A549 (cell line): ENCODE measurements around the gene PLCD3. TPM values are rescaled to one million over a fixed set of nuclear protein-coding genes. Genes with fewer than 3 reads are reported as not detected.

ENCODE experiments used
- ATAC-seq, 2 experiments: fragments of 200-7000 bp in 1 of 2; fragments of >200 bp in 1 of 2; cut with Nextera tagmentation in 1 of 2; cut with Tn5 transposase in 1 of 2; 3 replicates each; pipeline versions ENCODE4 v1.8.0 to v1.9.1; 2018 to 2020; ENCODE audit warnings: mild to moderate bottlenecking in 1 of 2, moderate library complexity in 1 of 2
- CTCF ChIA-PET: fragments of 300-600 bp; sonication (Branson Sonifier 250); formaldehyde crosslinking; extraction: SDS; loops from one replicate; lab custom pipeline; 2021; ENCODE audit warnings: antibody characterized with exemption, inconsistent platforms; lab: Yijun Ruan, JAX
- POLR2A ChIA-PET: fragments of 350-600 bp; formaldehyde crosslinking; extraction: SDS; loops from one replicate; lab custom pipeline; 2021; ENCODE audit warnings: antibody characterized with exemption, inconsistent platforms; lab: Yijun Ruan, JAX
- DNase-seq, 2 experiments: peaks; one replicate each; pipeline versions ENCODE4 v3.0.0 to v3.0.0-alpha.2; 2011 to 2016; ENCODE audit warnings: low read depth in 1 of 2, low spot score in 1 of 2
- FAIRE-seq: peaks from 2 replicates; lab custom pipeline; 2011; peaks lifted over from hg19 to GRCh38; lab: Jason Lieb, UNC
- H3K27ac ChIP-seq, 2 experiments: fragments of >200 bp; sonication (Bioruptor Twin); formaldehyde crosslinking; 3 replicates each; pipeline ENCODE4 v1.5.1; 2016 to 2017
- H3K4me1 ChIP-seq: fragments of >200 bp; sonication (Bioruptor Twin); formaldehyde crosslinking; 3 replicates; pipeline ENCODE4 v1.6.1; 2016
- H3K4me2 ChIP-seq: fragments of >200 bp; sonication (Bioruptor Twin); formaldehyde crosslinking; 3 replicates; pipeline ENCODE4 v1.6.1; 2016
- H3K4me3 ChIP-seq: fragments of >200 bp; sonication (Bioruptor Twin); formaldehyde crosslinking; 3 replicates; pipeline ENCODE4 v1.5.1; 2016
- H3K9me3 ChIP-seq: fragments of >200 bp; sonication (Bioruptor Twin); formaldehyde crosslinking; 3 replicates; pipeline ENCODE4 v1.6.1; 2016
- BHLHE40 ChIP-seq: IDR thresholded peaks from 2 replicates; pipeline ENCODE4 v1.6.1; 2012; ENCODE audit warnings: low read depth, low read length, inconsistent platforms
- CBX8 ChIP-seq: fragments of 200-600 bp; sonication (generic); IDR thresholded peaks from 2 replicates; pipeline ENCODE4 v1.6.1; 2016
- CEBPB ChIP-seq, 2 experiments: fragments of >200 bp in 1 of 2; sonication (Bioruptor Twin) in 1 of 2; formaldehyde crosslinking in 1 of 2; IDR thresholded peaks; 2 replicates each; pipeline ENCODE4 v1.6.1; 2012 to 2016
- CHD2 ChIP-seq: fragments of 150-350 bp; IDR thresholded peaks from 2 replicates; pipeline ENCODE4 v1.6.1; 2014; ENCODE audit warnings: low read length; ENCODE audit not compliant: partially characterized antibody
- CHD4 ChIP-seq: fragments of 200-600 bp; sonication (generic); IDR thresholded peaks from 2 replicates; pipeline ENCODE4 v1.6.1; 2016; ENCODE audit warnings: antibody characterized with exemption, mild to moderate bottlenecking, borderline replicate concordance
- ESRRA ChIP-seq: fragments of 150-350 bp; IDR thresholded peaks from 2 replicates; pipeline ENCODE4 v1.6.1; 2014; ENCODE audit warnings: mild to moderate bottlenecking, low read length, borderline replicate concordance
- FOSL2 ChIP-seq, 2 experiments: fragments of 450-650 bp in 1 of 2; fragments of >200 bp in 1 of 2; sonication (Bioruptor Twin) in 1 of 2; formaldehyde crosslinking; IDR thresholded peaks; 2 replicates each; pipeline versions ENCODE4 v1.5.0 to v1.6.1; 2016 to 2020; ENCODE audit warnings: mild to moderate bottlenecking in 1 of 2, moderate library complexity in 1 of 2
- GATA3 ChIP-seq: IDR thresholded peaks from 2 replicates; pipeline ENCODE4 v1.6.1; 2012; ENCODE audit warnings: borderline replicate concordance
- HOXB5 ChIP-seq: fragments of 250-450 bp; sonication (Bioruptor Pico); IDR thresholded peaks from 2 replicates; pipeline ENCODE4 v1.5.0; 2020; ENCODE audit warnings: mild to moderate bottlenecking, moderate library complexity
- POLR2A ChIP-seq: IDR thresholded peaks from 2 replicates; pipeline ENCODE4 v1.6.1; 2012; ENCODE audit warnings: mild to moderate bottlenecking, low read length
- RARB ChIP-seq: fragments of 250-450 bp; sonication (Bioruptor Pico); IDR thresholded peaks from 2 replicates; pipeline ENCODE4 v1.8.0; 2021; ENCODE audit warnings: mild to moderate bottlenecking, moderate library complexity
- RFX5 ChIP-seq: fragments of 450-650 bp; IDR thresholded peaks from 2 replicates; pipeline ENCODE4 v1.7.1; 2014; ENCODE audit warnings: antibody characterized with exemption, mild to moderate bottlenecking, moderate library complexity
- SREBF2 ChIP-seq: fragments of 450-650 bp; IDR thresholded peaks from 2 replicates; pipeline ENCODE4 v1.6.1; 2014; ENCODE audit warnings: mild to moderate bottlenecking, moderate library complexity
- TFCP2L1 ChIP-seq: fragments of 250-450 bp; sonication (Bioruptor Pico); IDR thresholded peaks from 2 replicates; pipeline ENCODE4 v1.5.0; 2021; ENCODE audit warnings: mild to moderate bottlenecking
- TP53 ChIP-seq: fragments of 250-450 bp; sonication (Bioruptor Pico); IDR thresholded peaks from 2 replicates; pipeline ENCODE4 v1.5.0; 2021; ENCODE audit warnings: mild to moderate bottlenecking, moderate library complexity
- ZFP36 ChIP-seq: fragments of 450-650 bp; IDR thresholded peaks from 2 replicates; pipeline ENCODE4 v1.6.1; 2014; ENCODE audit warnings: borderline replicate concordance; ENCODE audit not compliant: partially characterized antibody
- ZSCAN20 ChIP-seq: fragments of 250-450 bp; sonication (Bioruptor Pico); IDR thresholded peaks from 2 replicates; pipeline ENCODE4 v1.8.0; 2022; ENCODE audit warnings: mild to moderate bottlenecking, moderate library complexity
- WGBS: methylation state at CpG from one replicate; pipeline ENCODE4 v1.1.6; 2017; ENCODE audit errors: missing lambda C conversion rate; 5-methylcytosine and 5-hydroxymethylcytosine counted together
- polyA plus RNA-seq, 4 experiments: library from polyadenylated mRNA; depleted of rRNA in 3 of 4; stranded (reverse); fragments of >200 nt; fragmentation: RNase III in 1 of 4; extraction: RNeasy Plus Mini Kit Qiagen cat#74134 plus additional on column Dnase treatment in 1 of 4; gene quantifications; 2 replicates in 3 of 4; 3 replicates in 1 of 4; pipeline ENCODE4 v1.2.3, GENCODE V29; 2011 to 2017
- TF ChIP-seq, protein P1 (sequence below): fragments of 200-600 bp; sonication (generic); IDR thresholded peaks from 2 replicates; pipeline ENCODE4 v1.6.1; 2016; ENCODE audit warnings: antibody characterized with exemption, mild to moderate bottlenecking, moderate library complexity
- TF ChIP-seq, protein P2 (sequence below): fragments of >200 bp; sonication (Bioruptor Twin); formaldehyde crosslinking; IDR thresholded peaks from 3 replicates; pipeline ENCODE4 v1.6.1; 2016
- TF ChIP-seq, protein P3 (sequence below): IDR thresholded peaks from 2 replicates; pipeline ENCODE4 v1.6.1; 2012
- TF ChIP-seq, protein P4 (sequence below): fragments of 450-650 bp; IDR thresholded peaks from 2 replicates; pipeline ENCODE4 v1.6.1; 2014; ENCODE audit warnings: antibody characterized with exemption
- TF ChIP-seq, protein P5 (sequence below): fragments of 250-450 bp; sonication (Bioruptor Pico); IDR thresholded peaks from 2 replicates; pipeline ENCODE4 v1.5.0; 2021; ENCODE audit warnings: mild to moderate bottlenecking, moderate library complexity, borderline replicate concordance

PLCD3 gene
- polyA plus RNA-seq, 2 of the 4 experiments (the other 2 are of a cell fraction) = 56.6 to 105 TPM

DNA sequence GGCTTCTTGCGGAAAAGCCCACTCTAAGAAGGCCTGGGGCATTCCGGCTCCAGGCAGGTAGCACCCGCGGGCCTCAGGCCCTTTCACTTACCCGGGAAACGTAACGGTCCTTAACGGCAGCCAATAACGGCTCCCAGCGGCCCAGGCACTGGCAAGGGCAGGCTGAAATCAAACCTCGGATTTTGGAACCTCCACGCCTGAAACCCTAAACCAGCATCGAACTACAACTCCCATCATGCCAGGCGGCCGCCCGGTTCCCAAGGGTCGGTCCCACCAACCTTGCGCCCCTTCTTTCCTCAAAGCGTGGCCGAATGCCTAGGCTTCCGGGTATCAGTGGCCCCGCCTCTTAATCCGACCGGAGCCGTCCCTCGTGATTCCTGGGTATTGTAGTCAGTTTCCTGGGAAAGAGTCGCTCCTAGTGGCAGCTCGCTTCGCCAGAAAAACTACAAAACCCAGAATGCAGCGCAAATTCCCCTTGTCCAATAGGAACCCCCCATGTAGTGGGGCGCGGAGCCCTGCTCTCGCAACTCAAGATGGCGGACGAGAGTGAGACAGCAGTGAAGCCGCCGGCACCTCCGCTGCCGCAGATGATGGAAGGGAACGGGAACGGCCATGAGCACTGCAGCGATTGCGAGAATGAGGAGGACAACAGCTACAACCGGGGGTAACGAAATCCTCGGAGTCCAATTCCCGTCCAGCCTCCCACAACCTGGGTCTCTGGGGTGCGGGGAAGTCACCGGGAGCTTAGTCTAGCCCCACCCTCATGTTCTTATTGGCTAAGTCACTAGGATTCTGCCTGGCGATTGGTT, 71.3 kb downstream of the PLCD3 start, which contains the start of gene NMT1 (continued):
- TF ChIP-seq, protein P1, sequence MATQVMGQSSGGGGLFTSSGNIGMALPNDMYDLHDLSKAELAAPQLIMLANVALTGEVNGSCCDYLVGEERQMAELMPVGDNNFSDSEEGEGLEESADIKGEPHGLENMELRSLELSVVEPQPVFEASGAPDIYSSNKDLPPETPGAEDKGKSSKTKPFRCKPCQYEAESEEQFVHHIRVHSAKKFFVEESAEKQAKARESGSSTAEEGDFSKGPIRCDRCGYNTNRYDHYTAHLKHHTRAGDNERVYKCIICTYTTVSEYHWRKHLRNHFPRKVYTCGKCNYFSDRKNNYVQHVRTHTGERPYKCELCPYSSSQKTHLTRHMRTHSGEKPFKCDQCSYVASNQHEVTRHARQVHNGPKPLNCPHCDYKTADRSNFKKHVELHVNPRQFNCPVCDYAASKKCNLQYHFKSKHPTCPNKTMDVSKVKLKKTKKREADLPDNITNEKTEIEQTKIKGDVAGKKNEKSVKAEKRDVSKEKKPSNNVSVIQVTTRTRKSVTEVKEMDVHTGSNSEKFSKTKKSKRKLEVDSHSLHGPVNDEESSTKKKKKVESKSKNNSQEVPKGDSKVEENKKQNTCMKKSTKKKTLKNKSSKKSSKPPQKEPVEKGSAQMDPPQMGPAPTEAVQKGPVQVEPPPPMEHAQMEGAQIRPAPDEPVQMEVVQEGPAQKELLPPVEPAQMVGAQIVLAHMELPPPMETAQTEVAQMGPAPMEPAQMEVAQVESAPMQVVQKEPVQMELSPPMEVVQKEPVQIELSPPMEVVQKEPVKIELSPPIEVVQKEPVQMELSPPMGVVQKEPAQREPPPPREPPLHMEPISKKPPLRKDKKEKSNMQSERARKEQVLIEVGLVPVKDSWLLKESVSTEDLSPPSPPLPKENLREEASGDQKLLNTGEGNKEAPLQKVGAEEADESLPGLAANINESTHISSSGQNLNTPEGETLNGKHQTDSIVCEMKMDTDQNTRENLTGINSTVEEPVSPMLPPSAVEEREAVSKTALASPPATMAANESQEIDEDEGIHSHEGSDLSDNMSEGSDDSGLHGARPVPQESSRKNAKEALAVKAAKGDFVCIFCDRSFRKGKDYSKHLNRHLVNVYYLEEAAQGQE = peak; percentile 69
- TF ChIP-seq, protein P2, sequence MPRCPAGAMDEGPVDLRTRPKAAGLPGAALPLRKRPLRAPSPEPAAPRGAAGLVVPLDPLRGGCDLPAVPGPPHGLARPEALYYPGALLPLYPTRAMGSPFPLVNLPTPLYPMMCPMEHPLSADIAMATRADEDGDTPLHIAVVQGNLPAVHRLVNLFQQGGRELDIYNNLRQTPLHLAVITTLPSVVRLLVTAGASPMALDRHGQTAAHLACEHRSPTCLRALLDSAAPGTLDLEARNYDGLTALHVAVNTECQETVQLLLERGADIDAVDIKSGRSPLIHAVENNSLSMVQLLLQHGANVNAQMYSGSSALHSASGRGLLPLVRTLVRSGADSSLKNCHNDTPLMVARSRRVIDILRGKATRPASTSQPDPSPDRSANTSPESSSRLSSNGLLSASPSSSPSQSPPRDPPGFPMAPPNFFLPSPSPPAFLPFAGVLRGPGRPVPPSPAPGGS = peak; percentile 94
- TF ChIP-seq CHD2 (peak; percentile 38), BHLHE40 (no peak), POLR2A (peak; percentile 91), ZFP36 (no peak), ZSCAN20 (CRISPR knock-in tag) (no peak), GATA3 (peak; percentile 16; the same call in 1 of the 2 replicates), RFX5 (peak; percentile 74), SREBF2 (no peak), CBX8 (no peak), RARB (CRISPR knock-in tag) (no peak), ESRRA (no peak), FOSL2 (IDR thresholded peaks at IDR 0.05) (no peak), FOSL2 (CRISPR knock-in tag; IDR thresholded peaks at IDR 0.05) (no peak), CEBPB (IDR thresholded peaks at IDR 0.05) (peak in 1 of 2 experiments; percentile 86; a peak in 2 of 4 replicates), HOXB5 (CRISPR knock-in tag) (peak; percentile 59; the same call in 1 of the 2 replicates)
- TF ChIP-seq, protein P3, sequence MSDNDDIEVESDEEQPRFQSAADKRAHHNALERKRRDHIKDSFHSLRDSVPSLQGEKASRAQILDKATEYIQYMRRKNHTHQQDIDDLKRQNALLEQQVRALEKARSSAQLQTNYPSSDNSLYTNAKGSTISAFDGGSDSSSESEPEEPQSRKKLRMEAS = peak; percentile 92
- TF ChIP-seq, protein P4, sequence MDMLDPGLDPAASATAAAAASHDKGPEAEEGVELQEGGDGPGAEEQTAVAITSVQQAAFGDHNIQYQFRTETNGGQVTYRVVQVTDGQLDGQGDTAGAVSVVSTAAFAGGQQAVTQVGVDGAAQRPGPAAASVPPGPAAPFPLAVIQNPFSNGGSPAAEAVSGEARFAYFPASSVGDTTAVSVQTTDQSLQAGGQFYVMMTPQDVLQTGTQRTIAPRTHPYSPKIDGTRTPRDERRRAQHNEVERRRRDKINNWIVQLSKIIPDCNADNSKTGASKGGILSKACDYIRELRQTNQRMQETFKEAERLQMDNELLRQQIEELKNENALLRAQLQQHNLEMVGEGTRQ = peak; percentile 39; the same call in 1 of the 2 replicates

DNA sequence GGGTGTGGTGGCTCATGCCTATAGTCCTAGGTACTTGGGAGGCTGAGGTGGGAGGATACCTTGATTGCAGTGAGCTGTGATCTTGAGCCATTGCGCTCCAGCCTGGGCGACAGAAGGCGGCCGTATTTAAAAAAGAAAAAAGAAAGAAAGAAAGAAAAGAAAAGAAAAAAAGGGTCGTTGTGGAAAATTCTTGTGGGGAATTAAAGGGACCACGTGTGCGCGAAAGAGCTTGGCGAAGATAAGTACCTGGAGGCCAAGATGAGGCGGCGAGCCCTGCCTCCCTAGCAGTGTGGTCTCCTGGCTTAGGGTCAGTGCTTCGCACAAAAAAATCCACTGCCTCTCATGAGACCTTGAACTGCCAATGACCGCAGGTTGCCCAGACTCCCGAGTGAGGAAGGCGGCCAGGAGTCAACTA, 71.9 kb downstream of the PLCD3 start:
- Histone ChIP-seq H3K9me3 (no peaks in the 10 kb centered on the region), H3K27ac (peak overlapping the region; percentile 87 to 91), H3K4me1 (peaks cover 16% of the 10 kb centered on the region)
- ATAC-seq = no peak; a peak in 3 of 6 replicates
- TF ChIP-seq TFCP2L1 (CRISPR knock-in tag) (0 out of 2 replicates have a peak, but pooled peaks have one; percentile 26), CHD4 (no peak), TP53 (CRISPR knock-in tag) (0 out of 2 replicates have a peak, but pooled peaks have one; percentile 46), ZSCAN20 (CRISPR knock-in tag) (no peak)
- TF ChIP-seq, protein P5, sequence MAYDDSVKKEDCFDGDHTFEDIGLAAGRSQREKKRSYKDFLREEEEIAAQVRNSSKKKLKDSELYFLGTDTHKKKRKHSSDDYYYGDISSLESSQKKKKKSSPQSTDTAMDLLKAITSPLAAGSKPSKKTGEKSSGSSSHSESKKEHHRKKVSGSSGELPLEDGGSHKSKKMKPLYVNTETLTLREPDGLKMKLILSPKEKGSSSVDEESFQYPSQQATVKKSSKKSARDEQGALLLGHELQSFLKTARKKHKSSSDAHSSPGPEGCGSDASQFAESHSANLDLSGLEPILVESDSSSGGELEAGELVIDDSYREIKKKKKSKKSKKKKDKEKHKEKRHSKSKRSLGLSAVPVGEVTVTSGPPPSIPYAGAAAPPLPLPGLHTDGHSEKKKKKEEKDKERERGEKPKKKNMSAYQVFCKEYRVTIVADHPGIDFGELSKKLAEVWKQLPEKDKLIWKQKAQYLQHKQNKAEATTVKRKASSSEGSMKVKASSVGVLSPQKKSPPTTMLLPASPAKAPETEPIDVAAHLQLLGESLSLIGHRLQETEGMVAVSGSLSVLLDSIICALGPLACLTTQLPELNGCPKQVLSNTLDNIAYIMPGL = 0 out of 2 replicates have a peak, but pooled peaks have one; percentile 54
- TF ChIP-seq, all 56 proteins: peak for 3
- ChIA-PET POLR2A (interaction anchor here (0.6 to 2.3 kb wide), 25 partner anchors 10 to 274 kb away, joined by 3 to 74 read pairs (median 6); partner anchors contain the start of genes ACBD4, DCAKD, HEXIM1 and HEXIM2), CTCF (interaction anchor here (1.3 to 6.1 kb wide), 5 partner anchors 10 to 75 kb away, joined by 4 to 43 read pairs (median 6); partner anchors contain the start of gene ACBD4)
- H3K4me2 ChIP-seq = peak overlapping the region; percentile 92
- no peak for DNase-seq
- WGBS = 11% methylated on average over 15 of the region's 15 CpGs
- no peak for FAIRE-seq
- H3K4me3 ChIP-seq = peak overlapping the region; percentile 67
